ENCODE data around the gene CRACDL.

- TF ChIP-seq, protein P1, sequence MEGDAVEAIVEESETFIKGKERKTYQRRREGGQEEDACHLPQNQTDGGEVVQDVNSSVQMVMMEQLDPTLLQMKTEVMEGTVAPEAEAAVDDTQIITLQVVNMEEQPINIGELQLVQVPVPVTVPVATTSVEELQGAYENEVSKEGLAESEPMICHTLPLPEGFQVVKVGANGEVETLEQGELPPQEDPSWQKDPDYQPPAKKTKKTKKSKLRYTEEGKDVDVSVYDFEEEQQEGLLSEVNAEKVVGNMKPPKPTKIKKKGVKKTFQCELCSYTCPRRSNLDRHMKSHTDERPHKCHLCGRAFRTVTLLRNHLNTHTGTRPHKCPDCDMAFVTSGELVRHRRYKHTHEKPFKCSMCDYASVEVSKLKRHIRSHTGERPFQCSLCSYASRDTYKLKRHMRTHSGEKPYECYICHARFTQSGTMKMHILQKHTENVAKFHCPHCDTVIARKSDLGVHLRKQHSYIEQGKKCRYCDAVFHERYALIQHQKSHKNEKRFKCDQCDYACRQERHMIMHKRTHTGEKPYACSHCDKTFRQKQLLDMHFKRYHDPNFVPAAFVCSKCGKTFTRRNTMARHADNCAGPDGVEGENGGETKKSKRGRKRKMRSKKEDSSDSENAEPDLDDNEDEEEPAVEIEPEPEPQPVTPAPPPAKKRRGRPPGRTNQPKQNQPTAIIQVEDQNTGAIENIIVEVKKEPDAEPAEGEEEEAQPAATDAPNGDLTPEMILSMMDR (conservative IDR thresholded peaks at IDR 0.05; ENCODE audit: low read depth, low read length): no peak
- no peak for TF ChIP-seq EZH2phosphoT487 (IDR thresholded peaks at IDR 0.05; ENCODE audit: borderline replicate concordance, low read length)
Observed at GRCh38 chr2:98869272-98869641, 66.8 kb downstream of the CRACDL start.

Data from PC-3 (cell line).